IMR-90 (cell line): ENCODE measurements around the gene VPS8. TPM values are rescaled to one million over a fixed set of nuclear protein-coding genes. Genes with fewer than 3 reads are reported as not detected.

Experiments used
- ATAC-seq: fragments of 200-7000 bp; cut with Tn5 transposase; 2 replicates; pipeline ENCODE4 v1.9.1; 2020; ENCODE audit warnings: low read depth, mild to moderate bottlenecking, moderate library complexity
- BruUV-seq: library from RNA; stranded (reverse); fragments of 400-500 nt; replicated peaks from 2 replicates; lab custom pipeline; 2021; lab: Mats Ljungman, UMichigan
- CTCF ChIA-PET: fragments of 300-600 bp; formaldehyde crosslinking; extraction: SDS; loops from one replicate; lab custom pipeline; 2021; ENCODE audit warnings: antibody characterized with exemption; lab: Yijun Ruan, JAX
- POLR2A ChIA-PET: fragments of 300-600 bp; sonication (Branson Sonifier 250); formaldehyde crosslinking; loops from one replicate; lab custom pipeline; 2022; ENCODE audit warnings: antibody characterized with exemption; ENCODE audit not compliant: unreplicated experiment; lab: Charles Lee
- DNase-seq: peaks from one replicate; pipeline ENCODE4 v3.0.0; 2013
- H2AFZ ChIP-seq: replicated peaks from 2 replicates; pipeline ENCODE3; 2013; ENCODE audit warnings: low read length, mild to moderate bottlenecking; ENCODE audit not compliant: poor library complexity
- H2AK5ac ChIP-seq: 2 replicates; pipeline ENCODE4 v1.6.1; 2013; ENCODE audit warnings: low read depth, low read length, inconsistent platforms
- H2AK9ac ChIP-seq: replicated peaks from 2 replicates; pipeline ENCODE3; 2013; ENCODE audit warnings: mild to moderate bottlenecking, low read depth, low read length, moderate library complexity; ENCODE audit not compliant: poor library complexity
- H2BK120ac ChIP-seq: 2 replicates; pipeline ENCODE4 v1.6.1; 2013; ENCODE audit warnings: low read depth, low read length, inconsistent platforms
- H2BK15ac ChIP-seq: 3 replicates; pipeline ENCODE4 v1.6.1; 2013; ENCODE audit warnings: low read depth, low read length, inconsistent platforms
- H2BK20ac ChIP-seq: 2 replicates; pipeline ENCODE4 v1.6.1; 2013; ENCODE audit warnings: low read depth, mild to moderate bottlenecking, inconsistent platforms, low read length, moderate library complexity
- H2BK5ac ChIP-seq: 2 replicates; pipeline ENCODE4 v1.6.1; 2013; ENCODE audit warnings: mild to moderate bottlenecking, low read depth, low read length, inconsistent platforms; ENCODE audit not compliant: poor library complexity, severe bottlenecking
- H3K14ac ChIP-seq: replicated peaks from 2 replicates; pipeline ENCODE4 v1.6.1; 2013; ENCODE audit warnings: low read depth, low read length, inconsistent platforms
- H3K18ac ChIP-seq: 2 replicates; pipeline ENCODE4 v1.6.1; 2013; ENCODE audit warnings: low read depth, low read length, control low read depth
- H3K23ac ChIP-seq: 2 replicates; pipeline ENCODE4 v1.6.1; 2013; ENCODE audit warnings: low read depth, low read length, inconsistent platforms
- H3K27ac ChIP-seq: 2 replicates; pipeline ENCODE4 v1.5.1; 2013; ENCODE audit warnings: mild to moderate bottlenecking, control low read depth, low read length; ENCODE audit not compliant: insufficient read depth
- H3K27me3 ChIP-seq: 2 replicates; pipeline ENCODE4 v1.6.1; 2013; ENCODE audit warnings: low read length; ENCODE audit not compliant: control insufficient read depth, insufficient read depth
- H3K36me3 ChIP-seq: 2 replicates; pipeline ENCODE4 v1.6.1; 2013; ENCODE audit warnings: low read length, mixed read lengths; ENCODE audit not compliant: control insufficient read depth, insufficient read depth
- H3K4ac ChIP-seq: 2 replicates; pipeline ENCODE4 v1.6.1; 2013; ENCODE audit warnings: low read depth, low read length, inconsistent platforms
- H3K4me1 ChIP-seq: 2 replicates; pipeline ENCODE4 v1.6.1; 2013; ENCODE audit warnings: low read length, mixed read lengths; ENCODE audit not compliant: control insufficient read depth, insufficient read depth
- H3K4me2 ChIP-seq: 2 replicates; pipeline ENCODE4 v1.6.1; 2013; ENCODE audit warnings: low read depth, mild to moderate bottlenecking, control low read depth, low read length, moderate library complexity
- H3K4me3 ChIP-seq: 2 replicates; pipeline ENCODE4 v1.5.1; 2013; ENCODE audit warnings: low read depth, mild to moderate bottlenecking, control low read depth, low read length, moderate library complexity; ENCODE audit not compliant: insufficient read depth
- H3K56ac ChIP-seq: 2 replicates; pipeline ENCODE4 v1.6.1; 2013; ENCODE audit warnings: low read length, inconsistent platforms; ENCODE audit not compliant: insufficient read depth; ENCODE audit errors: extremely low read depth
- H3K79me1 ChIP-seq, 2 experiments: 2 replicates each; pipeline ENCODE4 v1.6.1; 2013; ENCODE audit warnings: low read length in 2 of 2, inconsistent platforms in 1 of 2, low read depth in 1 of 2
- H3K9ac ChIP-seq: 2 replicates; pipeline ENCODE4 v1.6.1; 2013; ENCODE audit warnings: low read depth, low read length, control low read depth
- H3K9me1 ChIP-seq: 2 replicates; pipeline ENCODE4 v1.6.1; 2013; ENCODE audit warnings: low read length, inconsistent platforms; ENCODE audit not compliant: insufficient read depth
- H3K9me3 ChIP-seq: 2 replicates; pipeline ENCODE4 v1.6.1; 2013; ENCODE audit warnings: low read length; ENCODE audit not compliant: control insufficient read depth, insufficient read depth
- H4K20me1 ChIP-seq: 2 replicates; pipeline ENCODE4 v1.6.1; 2013; ENCODE audit warnings: low read length, inconsistent platforms; ENCODE audit not compliant: insufficient read depth
- H4K5ac ChIP-seq: 2 replicates; pipeline ENCODE4 v1.6.1; 2013; ENCODE audit warnings: mild to moderate bottlenecking, low read depth, low read length, control low read depth
- H4K8ac ChIP-seq, 2 experiments: 2 replicates each; pipeline ENCODE4 v1.6.1; 2013; ENCODE audit warnings: low read depth in 2 of 2, low read length in 2 of 2, control low read depth in 1 of 2, inconsistent platforms in 1 of 2
- H4K91ac ChIP-seq: 2 replicates; pipeline ENCODE4 v1.6.1; 2013; ENCODE audit warnings: low read depth, low read length, inconsistent platforms; ENCODE audit not compliant: insufficient read depth
- CTCF ChIP-seq: conservative IDR thresholded peaks from 2 replicates; pipeline ENCODE4 v1.5.1; 2012; ENCODE audit warnings: mild to moderate bottlenecking, low read depth, low read length, improper control_type of control experiment
- FOS ChIP-seq: fragments of 150-350 bp; IDR thresholded peaks from 2 replicates; pipeline ENCODE4 v1.6.1; 2016; ENCODE audit warnings: low read depth, low read length
- MAZ ChIP-seq: IDR thresholded peaks from 2 replicates; pipeline ENCODE4 v1.6.1; 2012; ENCODE audit warnings: low read depth, mild to moderate bottlenecking, low read length, improper control_type of control experiment, moderate library complexity, borderline replicate concordance
- MXI1 ChIP-seq: IDR thresholded peaks from 2 replicates; pipeline ENCODE4 v1.6.1; 2012; ENCODE audit warnings: low read depth, mild to moderate bottlenecking, low read length, moderate library complexity, borderline replicate concordance
- NFE2L2 ChIP-seq: fragments of 150-350 bp; IDR thresholded peaks from 2 replicates; pipeline ENCODE4 v1.6.1; 2016; ENCODE audit warnings: low read depth, mild to moderate bottlenecking, low read length
- RCOR1 ChIP-seq: IDR thresholded peaks from 2 replicates; pipeline ENCODE4 v1.6.1; 2012; ENCODE audit warnings: mild to moderate bottlenecking, low read length, improper control_type of control experiment; ENCODE audit not compliant: insufficient replicate concordance
- SMC3 ChIP-seq: fragments of 150-350 bp; IDR thresholded peaks from 2 replicates; pipeline ENCODE4 v1.6.1; 2016; ENCODE audit warnings: low read depth, mild to moderate bottlenecking, antibody characterized with exemption, low read length, moderate library complexity
- USF2 ChIP-seq: fragments of 150-350 bp; IDR thresholded peaks from 2 replicates; pipeline ENCODE4 v1.6.1; 2017; ENCODE audit warnings: mild to moderate bottlenecking, antibody characterized with exemption, low read length, low read depth
- WGBS, 2 experiments: methylation state at CpG; one replicate each; pipeline versions ENCODE4 v1.1.5 to v1.1.7; 2013; ENCODE audit warnings: missing lambda C conversion rate in 2 of 2; ENCODE audit not compliant: insufficient read length in 1 of 2; ENCODE audit errors: extremely low coverage in 2 of 2; 5-methylcytosine and 5-hydroxymethylcytosine counted together
- dilution Hi-C: fragments of 300-500 bp; cut with HindIII; formaldehyde crosslinking; loops from one replicate; pipeline ENCODE4 v1.14.3; 2018; ENCODE audit warnings: low sequenced_read_pairs; ENCODE audit not compliant: unreplicated experiment
- in situ Hi-C: fragments of 300-500 bp; cut with MboI; formaldehyde crosslinking; loops from 3 replicates; pipeline ENCODE4 v1.14.3; 2019; ENCODE audit warnings: low sequenced_read_pairs, inconsistent platforms, mixed read lengths
- intact Hi-C: fragments of 100-400 bp; cut with micrococcal nuclease; formaldehyde crosslinking; loops from 2 replicates; pipeline ENCODE4 v1.10.0; 2022
- polyA plus RNA-seq, 3 experiments: library from polyadenylated mRNA; depleted of rRNA; stranded (reverse); fragments of >200 nt; gene quantifications; 2 replicates each; pipeline ENCODE4 v1.2.3, GENCODE V29; 2012; ENCODE audit warnings: low replicate concordance in 1 of 3
- total RNA-seq: library from RNA; depleted of rRNA; stranded (reverse); fragments of >200 nt; gene quantifications from 2 replicates; pipeline ENCODE4 v1.2.3, GENCODE V29; 2012

VPS8 gene
- total and polyA plus RNA-seq, 2 of the 4 experiments (the other 2 are of a cell fraction) = 14.0 to 56.1 TPM

DNA sequence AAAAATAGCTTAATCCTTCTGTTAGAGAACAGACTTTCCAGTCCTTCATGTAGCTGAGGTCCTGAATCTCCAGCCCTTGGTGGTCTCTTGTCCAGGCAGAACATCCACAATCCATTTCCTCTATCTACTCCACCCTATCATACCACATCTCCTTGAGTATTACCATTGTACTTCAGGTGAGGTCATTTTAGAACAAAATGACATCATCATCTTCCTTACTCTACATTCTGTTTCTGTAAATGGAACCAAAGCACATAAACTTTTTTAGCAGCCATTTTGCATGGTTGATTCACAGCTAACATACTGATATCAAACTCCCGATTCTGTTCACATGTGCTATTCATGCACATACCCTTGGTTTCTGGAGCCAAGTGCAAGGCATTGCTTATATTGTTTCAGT lies 228.5 kb downstream of the VPS8 start:
- ATAC-seq = no peak
- Histone ChIP-seq H2AFZ (no peak overlapping the region), H4K20me1 (no peaks in the 10 kb centered on the region), H3K27me3 (no peaks in the 10 kb centered on the region), H3K4me2 (no peak overlapping the region), H2BK120ac (no peak overlapping the region), H3K9me3 (no peaks in the 10 kb centered on the region), H2AK5ac (no peak overlapping the region), H4K91ac (no peak overlapping the region), H2AK9ac (no peak overlapping the region), H3K56ac (no peak overlapping the region), H3K79me1 (no peaks in the 10 kb centered on the region), H3K4me1 (no peaks in the 10 kb centered on the region), H3K4me3 (no peak overlapping the region), H3K23ac (no peak overlapping the region), H4K8ac (no peak overlapping the region), H2BK20ac (no peak overlapping the region), H3K9me1 (no peaks in the 10 kb centered on the region), H3K27ac (no peak overlapping the region), H3K4ac (no peak overlapping the region), H4K5ac (no peak overlapping the region), H3K18ac (no peak overlapping the region), H3K9ac (no peak overlapping the region), H2BK5ac (no peak overlapping the region), H2BK15ac (no peak overlapping the region), H3K36me3 (no peaks in the 10 kb centered on the region), H3K14ac (no peak overlapping the region)
- dilution Hi-C loops = no loop called here
- DNase-seq = no peak
- POLR2A ChIA-PET = no interaction called here
- no TSS peak for BruUV-seq
- intact Hi-C loops = no loop called here
- TF ChIP-seq FOS (no peak), RCOR1 (no peak), MXI1 (no peak), SMC3 (no peak), CTCF (no peak), USF2 (no peak), NFE2L2 (no peak), MAZ (no peak)
- WGBS, 2 experiments = no CpG with 5 or more reads among the region's 1 CpG
- CTCF ChIA-PET = no interaction called here
- in situ Hi-C loops = no loop called here
